H1 (cell line): ENCODE data around the gene RPL7L1. TPM values are rescaled to one million over a fixed set of nuclear protein-coding genes. Genes with fewer than 3 reads are reported as not detected.

ENCODE experiments used
- CTCF ChIA-PET: fragments of 300-600 bp; sonication (Branson Sonifier 250); formaldehyde crosslinking; loops from one replicate; lab custom pipeline; 2021; ENCODE audit not compliant: partially characterized antibody; lab: Charles Lee
- POLR2A ChIA-PET: fragments of 300-600 bp; sonication (Branson Sonifier 250); formaldehyde crosslinking; loops from one replicate; lab custom pipeline; 2021; ENCODE audit warnings: inconsistent platforms; ENCODE audit not compliant: partially characterized antibody; lab: Charles Lee
- DNase-seq, 2 experiments: peaks; one replicate each; pipeline versions ENCODE4 v3.0.0 to v3.0.0-alpha.2; 2010 to 2022; ENCODE audit warnings: low spot score in 2 of 2, low read depth in 1 of 2, mixed read lengths in 1 of 2
- FAIRE-seq: peaks from 2 replicates; lab custom pipeline; 2011; peaks lifted over from hg19 to GRCh38; lab: Jason Lieb, UNC
- H2AFZ ChIP-seq: 2 replicates; pipeline ENCODE4 v1.8.1; 2012; ENCODE audit warnings: low read length, inconsistent platforms
- H2AK5ac ChIP-seq: 2 replicates; pipeline ENCODE4 v1.6.1; 2013; ENCODE audit warnings: low read depth, low read length
- H2BK120ac ChIP-seq: replicated peaks from 2 replicates; pipeline ENCODE3; 2013; ENCODE audit warnings: low read depth, low read length, inconsistent platforms
- H2BK12ac ChIP-seq: 2 replicates; pipeline ENCODE4 v1.6.1; 2013; ENCODE audit warnings: low read depth, low read length
- H2BK15ac ChIP-seq: 2 replicates; pipeline ENCODE4 v1.6.1; 2013; ENCODE audit warnings: low read length
- H2BK20ac ChIP-seq: 2 replicates; pipeline ENCODE4 v1.6.1; 2013; ENCODE audit warnings: low read length
- H2BK5ac ChIP-seq: 2 replicates; pipeline ENCODE4 v1.6.1; 2013; ENCODE audit warnings: low read depth, low read length
- H3K14ac ChIP-seq: 2 replicates; pipeline ENCODE4 v1.6.1; 2013; ENCODE audit warnings: inconsistent platforms; ENCODE audit not compliant: insufficient read length
- H3K18ac ChIP-seq: 2 replicates; pipeline ENCODE4 v1.6.1; 2013; ENCODE audit warnings: low read length; ENCODE audit errors: extremely low read depth
- H3K23ac ChIP-seq: 2 replicates; pipeline ENCODE4 v1.6.1; 2013; ENCODE audit warnings: inconsistent platforms; ENCODE audit not compliant: insufficient read length
- H3K23me2 ChIP-seq: 2 replicates; pipeline ENCODE4 v1.6.1; 2013; ENCODE audit warnings: low read depth, low read length
- H3K27ac ChIP-seq: 2 replicates; pipeline ENCODE4 v1.6.1; 2011; ENCODE audit warnings: low read depth, low read length, inconsistent platforms
- H3K27me3 ChIP-seq, 4 experiments: replicated peaks in 1 of 4; 1 replicate in 1 of 4; 2 replicates in 3 of 4; pipeline versions ENCODE4 v1.6.1 to v1.8.1; 2011 to 2013; ENCODE audit warnings: low read length in 3 of 4, mild to moderate bottlenecking in 3 of 4, inconsistent platforms in 2 of 4, mixed read lengths in 2 of 4, moderate library complexity in 1 of 4; ENCODE audit not compliant: control insufficient read depth in 3 of 4, insufficient read depth in 3 of 4; ENCODE audit errors: extremely low read depth in 1 of 4
- H3K36me3 ChIP-seq, 4 experiments: 2 replicates each; pipeline versions ENCODE4 v1.6.1 to v1.8.1; 2011 to 2013; ENCODE audit warnings: mild to moderate bottlenecking in 4 of 4, low read length in 3 of 4, moderate library complexity in 2 of 4, control low read depth in 1 of 4, inconsistent platforms in 1 of 4; ENCODE audit not compliant: insufficient read depth in 4 of 4, control insufficient read depth in 2 of 4
- H3K4ac ChIP-seq: replicated peaks from 2 replicates; pipeline ENCODE3; 2013; ENCODE audit warnings: low read length, low read depth, mixed read lengths, inconsistent platforms; ENCODE audit not compliant: insufficient read length
- H3K4me1 ChIP-seq, 4 experiments: replicated peaks in 1 of 4; 1 replicate in 1 of 4; 2 replicates in 3 of 4; pipeline versions ENCODE4 v1.6.1 to v1.8.1; 2011 to 2013; ENCODE audit warnings: low read length in 3 of 4, inconsistent platforms in 2 of 4, mixed read lengths in 1 of 4; ENCODE audit not compliant: insufficient read depth in 4 of 4, control insufficient read depth in 3 of 4
- H3K4me2 ChIP-seq, 2 experiments: 2 replicates each; pipeline versions ENCODE4 v1.6.1 to v1.8.1; 2011 to 2013; ENCODE audit warnings: low read depth in 2 of 2, low read length in 2 of 2, control low read depth in 1 of 2, inconsistent platforms in 1 of 2, mild to moderate bottlenecking in 1 of 2; ENCODE audit not compliant: insufficient read depth in 1 of 2
- H3K4me3 ChIP-seq, 4 experiments: fragments of 200-600, 300-600 bp in 1 of 4; sonication (generic), shearing (Covaris generic), sonication (Bioruptor Twin) in 1 of 4; 2 replicates each; pipeline versions ENCODE4 v1.5.1 to v1.8.1; 2011 to 2016; ENCODE audit warnings: low read length in 4 of 4, low read depth in 3 of 4, control low read depth in 2 of 4, inconsistent platforms in 2 of 4, mild to moderate bottlenecking in 2 of 4, mixed read lengths in 1 of 4, moderate library complexity in 1 of 4; ENCODE audit not compliant: insufficient read depth in 2 of 4; ENCODE audit errors: extremely low read depth in 1 of 4
- H3K56ac ChIP-seq: replicated peaks from 2 replicates; pipeline ENCODE3; 2013; ENCODE audit warnings: low read depth, mild to moderate bottlenecking, mixed read lengths, low read length, inconsistent platforms; ENCODE audit not compliant: insufficient read length
- H3K79me1 ChIP-seq: 2 replicates; pipeline ENCODE4 v1.6.1; 2013; ENCODE audit warnings: low read depth, low read length, control low read depth
- H3K79me2 ChIP-seq, 2 experiments: 2 replicates each; pipeline versions ENCODE4 v1.6.1 to v1.8.1; 2012 to 2013; ENCODE audit warnings: low read length in 2 of 2, mild to moderate bottlenecking in 2 of 2, inconsistent platforms in 1 of 2; ENCODE audit not compliant: insufficient read depth in 2 of 2, control insufficient read depth in 1 of 2
- H3K9ac ChIP-seq, 4 experiments: replicated peaks in 1 of 4; 1 replicate in 1 of 4; 2 replicates in 3 of 4; pipeline versions ENCODE4 v1.6.1 to v1.8.1; 2011 to 2013; ENCODE audit warnings: low read depth in 3 of 4, low read length in 3 of 4, control low read depth in 2 of 4, mild to moderate bottlenecking in 2 of 4, moderate library complexity in 2 of 4, inconsistent platforms in 1 of 4; ENCODE audit errors: extremely low read depth in 1 of 4
- H3K9me3 ChIP-seq, 2 experiments: 2 replicates each; pipeline versions ENCODE4 v1.6.1 to v1.8.1; 2012 to 2013; ENCODE audit warnings: mild to moderate bottlenecking in 2 of 2, moderate library complexity in 2 of 2, control low read depth in 1 of 2, inconsistent platforms in 1 of 2, low read depth in 1 of 2, low read length in 1 of 2, mixed read lengths in 1 of 2; ENCODE audit not compliant: insufficient read depth in 2 of 2
- H4K20me1 ChIP-seq, 2 experiments: replicated peaks in 1 of 2; 2 replicates each; pipeline versions ENCODE3 to v1.8.1; 2011 to 2013; ENCODE audit warnings: inconsistent platforms in 2 of 2, low read length in 2 of 2, mild to moderate bottlenecking in 1 of 2; ENCODE audit not compliant: insufficient read depth in 2 of 2, control insufficient read depth in 1 of 2
- H4K5ac ChIP-seq: 2 replicates; pipeline ENCODE4 v1.6.1; 2013; ENCODE audit warnings: low read length, low read depth, mixed read lengths, inconsistent platforms; ENCODE audit not compliant: insufficient read length
- H4K8ac ChIP-seq: 2 replicates; pipeline ENCODE4 v1.8.0; 2013; ENCODE audit warnings: mild to moderate bottlenecking, moderate library complexity, low read length, inconsistent platforms; ENCODE audit not compliant: insufficient read depth; ENCODE audit errors: extremely low read depth
- H4K91ac ChIP-seq: replicated peaks from 2 replicates; pipeline ENCODE3; 2013; ENCODE audit warnings: low read length, mixed read lengths, inconsistent platforms; ENCODE audit not compliant: insufficient read length
- BCL11A ChIP-seq, 2 experiments: IDR thresholded peaks; one replicate each; pipeline ENCODE4 v1.6.1; 2011; ENCODE audit warnings: low read depth in 2 of 2, low read length in 2 of 2, mild to moderate bottlenecking in 2 of 2
- FOSL1 ChIP-seq: IDR thresholded peaks from 2 replicates; pipeline ENCODE4 v1.6.1; 2011; ENCODE audit warnings: mild to moderate bottlenecking, low read depth, low read length, moderate library complexity; ENCODE audit not compliant: insufficient read depth
- NRF1 ChIP-seq: IDR thresholded peaks from 2 replicates; pipeline ENCODE4 v1.6.1; 2011; ENCODE audit warnings: mild to moderate bottlenecking, low read depth, low read length, improper control_type of control experiment
- TCF12 ChIP-seq: IDR thresholded peaks from 2 replicates; pipeline ENCODE4 v1.6.1; 2011; ENCODE audit warnings: low read depth, mild to moderate bottlenecking, low read length
- WGBS, 2 experiments: shearing (Covaris generic) in 1 of 2; methylation state at CpG; one replicate each; pipeline versions ENCODE4 v1.1.6 to v1.1.7; 2013 to 2015; ENCODE audit warnings: low lambda C conversion rate in 2 of 2, mixed read lengths in 2 of 2, inconsistent platforms in 1 of 2, low coverage in 1 of 2, missing lambda C conversion rate in 1 of 2; ENCODE audit not compliant: insufficient replicate concordance in 2 of 2, insufficient coverage in 1 of 2, insufficient read length in 1 of 2; ENCODE audit errors: extremely low coverage in 1 of 2, missing lambda C conversion rate in 1 of 2; 5-methylcytosine and 5-hydroxymethylcytosine counted together
- polyA plus RNA-seq, 7 experiments: library from polyadenylated mRNA; depleted of rRNA in 3 of 7; stranded (reverse) in 5 of 7; unstranded in 2 of 7; fragments of >200 nt in 5 of 7; fragments of 200-250 nt in 2 of 7; gene quantifications; 1 replicate in 5 of 7; 2 replicates in 1 of 7; 4 replicates in 1 of 7; pipeline versions ENCODE4 v1.2.1 to v1.2.3, GENCODE V29; 2011 to 2013; ENCODE audit warnings: missing spikeins in 2 of 7, mixed read lengths in 2 of 7
- total RNA-seq: library from RNA; stranded (reverse); fragmentation: NEBNext Ultra II Directional; extraction: Animal tissue kit (Norgen Biotek cat#: 25700); gene quantifications from 2 replicates; pipeline ENCODE4 v1.2.1, GENCODE V29; 2021
- TF ChIP-seq, protein P1 (sequence below): IDR thresholded peaks from 2 replicates; pipeline ENCODE4 v1.6.1; 2012; ENCODE audit warnings: inconsistent platforms

The RPL7L1 gene
- total and polyA plus RNA-seq, 2 of the 8 experiments (the other 6 are each of a cell fraction or from before 2014, with no cell fraction given), result 31.0 to 117 TPM

- no peak overlapping the region for H2BK120ac ChIP-seq
- no peak overlapping the region for H3K4me3 ChIP-seq
- no peak overlapping the region for H2AFZ ChIP-seq
- CTCF ChIA-PET, result interaction anchor here (0.7 to 1.3 kb wide), 4 partner anchors 9 to 30 kb away, joined by 3 read pairs; a partner anchor contains a TSS
- no peaks in the 10 kb centered on the region for H3K23me2 ChIP-seq
- no peak for DNase-seq
- no peak overlapping the region for H2AK5ac ChIP-seq
- H3K27me3 ChIP-seq, result no peaks in the 10 kb centered on the region; a peak in 1 of 7 replicates
- H2BK15ac ChIP-seq, result no peak overlapping the region
- POLR2A ChIA-PET, result interaction anchor here (0.7 to 1.6 kb wide), 4 partner anchors 8 to 263 kb away, joined by 3 to 6 read pairs (median 4); partner anchors contain the start of gene RPL7L1
- H3K9ac ChIP-seq, result no peak overlapping the region
- no peaks in the 10 kb centered on the region for H3K36me3 ChIP-seq
- H3K9me3 ChIP-seq, result no peaks in the 10 kb centered on the region
- no peak overlapping the region for H4K91ac ChIP-seq
- TF ChIP-seq, protein P1, sequence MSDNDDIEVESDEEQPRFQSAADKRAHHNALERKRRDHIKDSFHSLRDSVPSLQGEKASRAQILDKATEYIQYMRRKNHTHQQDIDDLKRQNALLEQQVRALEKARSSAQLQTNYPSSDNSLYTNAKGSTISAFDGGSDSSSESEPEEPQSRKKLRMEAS, result no peak
- TF ChIP-seq TCF12, result no peak
- no peak for TF ChIP-seq BCL11A (IDR thresholded peaks at IDR 0.05; ENCODE audit: low read depth in 2 of 2, low read length in 2 of 2)
- TF ChIP-seq NRF1, result no peak
- no peak for TF ChIP-seq FOSL1
- TF ChIP-seq, all 59 proteins: peak for 0
- no peak for FAIRE-seq
- Histone ChIP-seq H4K8ac (no peak overlapping the region), H3K18ac (no peak overlapping the region), H3K79me1 (no peaks in the 10 kb centered on the region; the same call in 1 of the 2 replicates), H2BK20ac (no peak overlapping the region), H4K20me1 (no peaks in the 10 kb centered on the region), H3K23ac (no peak overlapping the region), H3K27ac (no peak overlapping the region), H3K4ac (no peak overlapping the region), H3K14ac (no peak overlapping the region), H2BK5ac (no peak overlapping the region), H4K5ac (no peak overlapping the region), H3K56ac (no peak overlapping the region), H3K4me1 (peaks cover 2 to 5% (median 3%) of the 10 kb centered on the region in 4 experiments; a peak in 5 of 7 replicates), H3K79me2 (no peaks in the 10 kb centered on the region), H3K4me2 (no peak overlapping the region), H2BK12ac (no peak overlapping the region)
- WGBS, 2 experiments, result 97% methylated on average over 10 of the region's 10 CpGs; no CpG with 5 or more reads in 1 of the 2 experiments
Measured at GRCh38 chr6:42904467-42904866, 25.1 kb downstream of the RPL7L1 start.
